GM23338 (cell line): ENCODE measurements around the gene KIAA0040.

Experiments
- EZH2 ChIP-seq: fragments of 200-600 bp; sonication (generic); IDR thresholded peaks from one replicate; pipeline ENCODE4 v1.8.0; 2017; ENCODE audit warnings: antibody characterized with exemption, mild to moderate bottlenecking, low read depth; ENCODE audit not compliant: unreplicated experiment
- EZH2phosphoT487 ChIP-seq: fragments of 200-600 bp; sonication (generic); IDR thresholded peaks from one replicate; pipeline ENCODE4 v1.8.1; 2018; ENCODE audit warnings: antibody characterized with exemption; ENCODE audit not compliant: unreplicated experiment
- NANOG ChIP-seq: IDR thresholded peaks from 2 replicates; pipeline ENCODE4 v1.6.1; 2016; ENCODE audit warnings: antibody characterized with exemption, borderline replicate concordance
- POLR2AphosphoS5 ChIP-seq: IDR thresholded peaks from 2 replicates; pipeline ENCODE4 v1.6.1; 2016; ENCODE audit warnings: antibody characterized with exemption, low read depth
- TF ChIP-seq, protein P1 (sequence below), 2 experiments: fragments of 200-600 bp in 1 of 2; sonication (generic) in 1 of 2; conservative IDR thresholded peaks; 2 replicates each; pipeline versions ENCODE4 v1.5.1 to v1.6.1; 2016 to 2017; ENCODE audit warnings: antibody characterized with exemption in 2 of 2, low read depth in 2 of 2, mild to moderate bottlenecking in 2 of 2, moderate library complexity in 1 of 2
- TF ChIP-seq, protein P2 (sequence below): IDR thresholded peaks from one replicate; pipeline ENCODE4 v1.6.1; 2018; ENCODE audit warnings: antibody characterized with exemption; ENCODE audit not compliant: unreplicated experiment

DNA sequence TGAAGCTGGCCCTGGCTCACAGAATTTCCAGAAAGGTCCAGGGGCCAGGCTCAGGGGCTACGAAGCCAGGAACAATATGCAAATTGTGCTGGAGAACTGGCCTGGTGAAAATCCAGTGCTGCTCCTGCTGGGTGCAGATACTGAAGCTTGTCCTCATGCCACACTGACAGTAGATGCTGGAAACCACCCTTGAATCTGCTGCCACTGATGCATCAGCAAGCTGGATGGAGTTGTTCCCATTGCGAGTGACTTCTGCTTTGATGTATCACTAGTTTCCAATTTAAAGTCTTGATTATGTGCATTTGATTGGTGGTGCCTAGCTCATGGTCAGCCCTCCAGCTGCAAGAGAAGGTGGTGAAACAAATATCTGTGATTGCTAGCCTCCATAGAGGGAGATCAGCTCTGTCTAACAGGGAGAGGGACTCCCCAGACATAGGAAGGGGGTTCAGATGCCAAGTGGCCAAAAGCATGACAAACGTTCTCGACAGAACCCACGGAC is 11.0 kb upstream of the KIAA0040 start:
- TF ChIP-seq POLR2AphosphoS5 (no peak), EZH2phosphoT487 (no peak), EZH2 (no peak), NANOG (no peak)
- TF ChIP-seq, protein P1, sequence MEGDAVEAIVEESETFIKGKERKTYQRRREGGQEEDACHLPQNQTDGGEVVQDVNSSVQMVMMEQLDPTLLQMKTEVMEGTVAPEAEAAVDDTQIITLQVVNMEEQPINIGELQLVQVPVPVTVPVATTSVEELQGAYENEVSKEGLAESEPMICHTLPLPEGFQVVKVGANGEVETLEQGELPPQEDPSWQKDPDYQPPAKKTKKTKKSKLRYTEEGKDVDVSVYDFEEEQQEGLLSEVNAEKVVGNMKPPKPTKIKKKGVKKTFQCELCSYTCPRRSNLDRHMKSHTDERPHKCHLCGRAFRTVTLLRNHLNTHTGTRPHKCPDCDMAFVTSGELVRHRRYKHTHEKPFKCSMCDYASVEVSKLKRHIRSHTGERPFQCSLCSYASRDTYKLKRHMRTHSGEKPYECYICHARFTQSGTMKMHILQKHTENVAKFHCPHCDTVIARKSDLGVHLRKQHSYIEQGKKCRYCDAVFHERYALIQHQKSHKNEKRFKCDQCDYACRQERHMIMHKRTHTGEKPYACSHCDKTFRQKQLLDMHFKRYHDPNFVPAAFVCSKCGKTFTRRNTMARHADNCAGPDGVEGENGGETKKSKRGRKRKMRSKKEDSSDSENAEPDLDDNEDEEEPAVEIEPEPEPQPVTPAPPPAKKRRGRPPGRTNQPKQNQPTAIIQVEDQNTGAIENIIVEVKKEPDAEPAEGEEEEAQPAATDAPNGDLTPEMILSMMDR (conservative IDR thresholded peaks at IDR 0.05; ENCODE audit: low read depth in 2 of 2): no peak
- TF ChIP-seq, protein P2, sequence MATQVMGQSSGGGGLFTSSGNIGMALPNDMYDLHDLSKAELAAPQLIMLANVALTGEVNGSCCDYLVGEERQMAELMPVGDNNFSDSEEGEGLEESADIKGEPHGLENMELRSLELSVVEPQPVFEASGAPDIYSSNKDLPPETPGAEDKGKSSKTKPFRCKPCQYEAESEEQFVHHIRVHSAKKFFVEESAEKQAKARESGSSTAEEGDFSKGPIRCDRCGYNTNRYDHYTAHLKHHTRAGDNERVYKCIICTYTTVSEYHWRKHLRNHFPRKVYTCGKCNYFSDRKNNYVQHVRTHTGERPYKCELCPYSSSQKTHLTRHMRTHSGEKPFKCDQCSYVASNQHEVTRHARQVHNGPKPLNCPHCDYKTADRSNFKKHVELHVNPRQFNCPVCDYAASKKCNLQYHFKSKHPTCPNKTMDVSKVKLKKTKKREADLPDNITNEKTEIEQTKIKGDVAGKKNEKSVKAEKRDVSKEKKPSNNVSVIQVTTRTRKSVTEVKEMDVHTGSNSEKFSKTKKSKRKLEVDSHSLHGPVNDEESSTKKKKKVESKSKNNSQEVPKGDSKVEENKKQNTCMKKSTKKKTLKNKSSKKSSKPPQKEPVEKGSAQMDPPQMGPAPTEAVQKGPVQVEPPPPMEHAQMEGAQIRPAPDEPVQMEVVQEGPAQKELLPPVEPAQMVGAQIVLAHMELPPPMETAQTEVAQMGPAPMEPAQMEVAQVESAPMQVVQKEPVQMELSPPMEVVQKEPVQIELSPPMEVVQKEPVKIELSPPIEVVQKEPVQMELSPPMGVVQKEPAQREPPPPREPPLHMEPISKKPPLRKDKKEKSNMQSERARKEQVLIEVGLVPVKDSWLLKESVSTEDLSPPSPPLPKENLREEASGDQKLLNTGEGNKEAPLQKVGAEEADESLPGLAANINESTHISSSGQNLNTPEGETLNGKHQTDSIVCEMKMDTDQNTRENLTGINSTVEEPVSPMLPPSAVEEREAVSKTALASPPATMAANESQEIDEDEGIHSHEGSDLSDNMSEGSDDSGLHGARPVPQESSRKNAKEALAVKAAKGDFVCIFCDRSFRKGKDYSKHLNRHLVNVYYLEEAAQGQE: no peak
